ENCODE results near the gene INS. TPM values are rescaled to one million over a fixed set of nuclear protein-coding genes. Genes with fewer than 3 reads are reported as not detected.

INS gene
- total and polyA plus RNA-seq, 4 donors, result 0.16 to 0.37 TPM; not detected in 2

- TF ChIP-seq SP1 (IDR thresholded peaks at IDR 0.05), result no peak
- no peak for TF ChIP-seq TAF1 (conservative IDR thresholded peaks at IDR 0.05)
- TF ChIP-seq HNF4A (conservative IDR thresholded peaks at IDR 0.05), result no peak
- no peak for TF ChIP-seq JUND (IDR thresholded peaks at IDR 0.05)
- TF ChIP-seq CTCF (IDR thresholded peaks at IDR 0.05; ENCODE audit: low read depth, low read length, missing input control), result no peak
- no peak for TF ChIP-seq HNF4G (IDR thresholded peaks at IDR 0.05)
- no peak overlapping the region for H3K27ac ChIP-seq (ENCODE audit: low read depth in 1 of 2, low read length in 2 of 2)
- H3K4me1 ChIP-seq (ENCODE audit: control insufficient read depth in 4 of 4, insufficient read depth in 4 of 4, low read length in 3 of 4), result no peaks in the 10 kb centered on the region
- peaks cover 0 to 4% (median 2%) of the 10 kb centered on the region in 4 donors for H3K9me3 ChIP-seq (ENCODE audit: control insufficient read depth in 4 of 4, low read length in 3 of 4)
- WGBS, result 75% methylated on average over 1 of the region's 1 CpG
- H3K36me3 ChIP-seq (ENCODE audit: control insufficient read depth in 4 of 4, insufficient read depth in 3 of 4, low read depth in 1 of 4, low read length in 3 of 4), result no peaks in the 10 kb centered on the region
- H3K27me3 ChIP-seq (ENCODE audit: control insufficient read depth in 4 of 4, insufficient read depth in 4 of 4, low read length in 3 of 4), result no peaks in the 10 kb centered on the region
- no peak for DNase-seq (ENCODE audit: low spot score)
- H3K9ac ChIP-seq (ENCODE audit: low read depth in 1 of 2, low read length in 2 of 2), result no peak overlapping the region
- H3K4me3 ChIP-seq (ENCODE audit: low read depth in 1 of 3, low read length in 3 of 3), result no peak overlapping the region
These were observed 44.3 kb upstream of the INS start for GRCh38 chr11:2205214-2205720.

GRCh38 chr11:2204361-2205213 is 43.6 kb upstream of the INS start:
- Histone ChIP-seq H3K27ac (ENCODE audit: low read depth in 1 of 2, low read length in 2 of 2) (no peak overlapping the region), H3K9me3 (ENCODE audit: control insufficient read depth in 4 of 4, low read length in 3 of 4) (peaks cover 0 to 4% (median 2%) of the 10 kb centered on the region in 4 donors), H3K27me3 (ENCODE audit: control insufficient read depth in 4 of 4, insufficient read depth in 4 of 4, low read length in 3 of 4) (no peaks in the 10 kb centered on the region), H3K36me3 (ENCODE audit: control insufficient read depth in 4 of 4, insufficient read depth in 3 of 4, low read depth in 1 of 4, low read length in 3 of 4) (no peaks in the 10 kb centered on the region), H3K4me1 (ENCODE audit: control insufficient read depth in 4 of 4, insufficient read depth in 4 of 4, low read length in 3 of 4) (no peaks in the 10 kb centered on the region), H3K9ac (ENCODE audit: low read depth in 1 of 2, low read length in 2 of 2) (no peak overlapping the region), H3K4me3 (ENCODE audit: low read depth in 1 of 3, low read length in 3 of 3) (no peak overlapping the region)
- 83% methylated on average over 21 of the region's 21 CpGs for WGBS
- no peak for DNase-seq (ENCODE audit: low spot score)
- TF ChIP-seq RAD21 (IDR thresholded peaks at IDR 0.05), result no peak
- TF ChIP-seq NR2F2 (IDR thresholded peaks at IDR 0.05), result no peak
- no peak for TF ChIP-seq CTCF (IDR thresholded peaks at IDR 0.05; ENCODE audit: low read depth, low read length, missing input control)
- TF ChIP-seq ZBTB33 (IDR thresholded peaks at IDR 0.05), result no peak

Measured in liver (tissue), 9 donors.